Measurements from ENCODE around the gene UBTD1.
A peak's percentile ranks its signal among the peaks of the same experiment; 100 is the strongest.
"Not testable (repeated sequence)": the region's sequence is repeated elsewhere in the genome, so short reads cannot be mapped to it uniquely, and the experiment has no call there.

The UBTD1 gene

DNA sequence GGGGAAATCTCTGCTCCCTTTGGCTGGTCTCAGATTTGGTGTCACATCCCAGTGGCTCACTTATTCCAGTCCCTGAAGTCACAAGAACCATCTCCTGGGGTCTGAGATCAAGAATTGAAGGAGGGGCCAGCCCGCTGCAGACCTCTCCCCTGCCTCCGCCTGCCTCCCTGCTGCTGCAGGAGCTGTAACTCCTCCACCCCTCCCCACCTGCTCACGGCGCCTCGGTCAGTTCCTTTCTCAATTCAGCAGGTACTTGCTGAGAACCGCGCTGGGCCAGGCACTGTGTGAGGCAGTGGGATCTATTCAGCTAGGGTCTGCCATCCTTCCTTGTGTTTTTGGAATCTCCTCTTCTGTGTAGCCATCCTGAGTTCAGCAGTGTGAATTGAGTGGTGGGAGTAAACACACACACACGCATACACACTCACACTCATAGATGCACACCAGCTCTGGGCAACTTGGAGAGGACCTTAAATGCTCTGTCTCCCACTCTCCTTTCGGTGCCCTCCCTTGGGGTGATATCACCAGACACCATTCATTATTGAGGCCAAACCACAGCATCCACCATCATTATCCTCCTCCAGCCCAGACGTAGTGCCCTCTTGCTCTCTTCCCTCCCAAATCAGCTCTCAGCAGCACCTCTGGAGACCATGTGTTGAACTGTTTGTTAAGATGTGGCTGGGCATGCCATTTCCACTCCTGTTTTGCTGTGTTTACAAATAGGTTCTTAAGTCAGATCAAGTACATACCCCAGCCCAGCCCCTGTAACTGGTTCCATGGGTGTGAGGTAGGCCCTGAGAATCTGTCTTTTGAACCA lies 51.8 kb downstream of the UBTD1 start:
- DNase-seq (ENCODE audit: low spot score), result no peak

DNA sequence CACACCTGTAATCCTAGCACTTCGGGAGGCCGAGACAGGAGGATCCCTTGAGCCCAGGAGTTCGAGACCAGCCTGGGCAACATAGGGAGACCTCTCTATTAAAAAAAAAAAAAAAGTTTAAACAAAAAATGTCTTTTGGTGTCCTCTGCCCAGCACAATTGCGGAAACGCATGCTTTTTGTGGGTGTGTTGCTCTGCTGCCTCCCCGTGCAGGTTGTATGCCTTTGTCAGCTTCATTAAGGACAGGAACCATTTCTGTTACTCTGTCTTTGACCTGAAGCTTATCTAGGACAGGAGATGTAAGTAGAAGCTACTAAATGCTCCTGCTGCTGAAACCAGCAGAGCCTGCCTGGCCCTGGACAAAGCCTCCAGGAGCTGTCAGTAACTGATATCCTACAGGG lies 52.5 kb downstream of the UBTD1 start:
- Histone ChIP-seq H3K14ac (ENCODE audit: low read length) (no peak overlapping the region), H3K9me3 (replicated peaks in 1 of 2; ENCODE audit: control insufficient read depth in 2 of 2, insufficient read depth in 1 of 2, low read depth in 1 of 2, low read length in 2 of 2) (no peaks in the 10 kb centered on the region), H2AK5ac (ENCODE audit: low read depth, low read length) (no peak overlapping the region), H3K79me1 (ENCODE audit: low read depth, low read length) (no peaks in the 10 kb centered on the region), H2AFZ (ENCODE audit: low read length) (no peak overlapping the region), H3K4me3 (ENCODE audit: low read length in 2 of 2) (no peak overlapping the region), H3K36me3 (replicated peaks in 1 of 2; ENCODE audit: control insufficient read depth in 2 of 2, insufficient read depth in 2 of 2, low read length in 2 of 2) (no peaks in the 10 kb centered on the region), H4K91ac (ENCODE audit: low read depth, low read length, poor library complexity) (no peak overlapping the region), H2BK120ac (ENCODE audit: low read depth, low read length) (no peak overlapping the region), H3K4me2 (ENCODE audit: insufficient read depth, low read length, poor library complexity, severe bottlenecking) (no peak overlapping the region), H2BK12ac (ENCODE audit: low read length) (no peak overlapping the region), H2BK15ac (ENCODE audit: low read length) (no peak overlapping the region), H3K4me1 (ENCODE audit: control insufficient read depth in 2 of 2, insufficient read depth in 1 of 2, low read depth in 1 of 2, low read length in 2 of 2) (peaks cover 26 to 31% of the 10 kb centered on the region in 2 donors), H3K9ac (ENCODE audit: low read depth, low read length, poor library complexity) (no peak overlapping the region), H4K8ac (ENCODE audit: low read depth, low read length) (no peak overlapping the region), H3K27ac (replicated peaks; ENCODE audit: low read length) (no peak overlapping the region), H3K27me3 (ENCODE audit: control insufficient read depth in 3 of 3, insufficient read depth in 3 of 3, low read depth in 1 of 3, low read length in 3 of 3) (no peaks in the 10 kb centered on the region), H3K23ac (ENCODE audit: low read depth, low read length, poor library complexity) (no peak overlapping the region), H3K18ac (ENCODE audit: low read length) (no peak overlapping the region), H2BK5ac (ENCODE audit: low read length) (no peak overlapping the region), H3K4ac (ENCODE audit: low read length) (no peak overlapping the region)
- DNase-seq (ENCODE audit: low spot score), result no peak
- WGBS, 2 donors (ENCODE audit: extremely low coverage in 2 of 2, insufficient read length in 2 of 2, insufficient replicate concordance in 1 of 2), result no CpG with 5 or more reads among the region's 6 CpGs

More for the DNA sequence above, 51.8 kb downstream of the UBTD1 start:
- H3K4me1 ChIP-seq (ENCODE audit: control insufficient read depth in 2 of 2, insufficient read depth in 1 of 2, low read depth in 1 of 2, low read length in 2 of 2), result peaks cover 26 to 31% of the 10 kb centered on the region in 2 donors
- peak overlapping the region in 1 of 2 donors; percentile 9 for H3K4me3 ChIP-seq (ENCODE audit: low read length in 2 of 2)
- H3K27me3 ChIP-seq (ENCODE audit: control insufficient read depth in 3 of 3, insufficient read depth in 3 of 3, low read depth in 1 of 3, low read length in 3 of 3), result no peaks in the 10 kb centered on the region
- H3K23ac ChIP-seq (ENCODE audit: low read depth, low read length, poor library complexity), result no peak overlapping the region
- no peak overlapping the region for H3K9ac ChIP-seq (ENCODE audit: low read depth, low read length, poor library complexity)
- H2BK120ac ChIP-seq (ENCODE audit: low read depth, low read length), result no peak overlapping the region
- H2BK15ac ChIP-seq (ENCODE audit: low read length), result peak overlapping the region; percentile 77
- no peak overlapping the region for H3K14ac ChIP-seq (ENCODE audit: low read length)
- H4K8ac ChIP-seq (ENCODE audit: low read depth, low read length), result no peak overlapping the region
- WGBS, 2 donors (ENCODE audit: extremely low coverage in 2 of 2, insufficient read length in 2 of 2, insufficient replicate concordance in 1 of 2), result no CpG with 5 or more reads among the region's 10 CpGs
- peak overlapping the region; percentile 88 for H3K18ac ChIP-seq (ENCODE audit: low read length)
- no peaks in the 10 kb centered on the region for H3K79me1 ChIP-seq (ENCODE audit: low read depth, low read length)
- peak overlapping the region; percentile 1 for H2BK12ac ChIP-seq (ENCODE audit: low read length)
- no peaks in the 10 kb centered on the region for H3K36me3 ChIP-seq (replicated peaks in 1 of 2; ENCODE audit: control insufficient read depth in 2 of 2, insufficient read depth in 2 of 2, low read length in 2 of 2)
- H2AFZ ChIP-seq (ENCODE audit: low read length), result peak overlapping the region; percentile 77
- peak overlapping the region; percentile 64 for H3K27ac ChIP-seq (replicated peaks; ENCODE audit: low read length)
- H2AK5ac ChIP-seq (ENCODE audit: low read depth, low read length), result peak overlapping the region; percentile 2
- peak overlapping the region; percentile 90 for H2BK5ac ChIP-seq (ENCODE audit: low read length)
- no peak overlapping the region for H4K91ac ChIP-seq (ENCODE audit: low read depth, low read length, poor library complexity)
- no peak overlapping the region for H3K4me2 ChIP-seq (ENCODE audit: insufficient read depth, low read length, poor library complexity, severe bottlenecking)
- H3K4ac ChIP-seq (ENCODE audit: low read length), result no peak overlapping the region
- no peaks in the 10 kb centered on the region for H3K9me3 ChIP-seq (replicated peaks in 1 of 2; ENCODE audit: control insufficient read depth in 2 of 2, insufficient read depth in 1 of 2, low read depth in 1 of 2, low read length in 2 of 2)

DNA sequence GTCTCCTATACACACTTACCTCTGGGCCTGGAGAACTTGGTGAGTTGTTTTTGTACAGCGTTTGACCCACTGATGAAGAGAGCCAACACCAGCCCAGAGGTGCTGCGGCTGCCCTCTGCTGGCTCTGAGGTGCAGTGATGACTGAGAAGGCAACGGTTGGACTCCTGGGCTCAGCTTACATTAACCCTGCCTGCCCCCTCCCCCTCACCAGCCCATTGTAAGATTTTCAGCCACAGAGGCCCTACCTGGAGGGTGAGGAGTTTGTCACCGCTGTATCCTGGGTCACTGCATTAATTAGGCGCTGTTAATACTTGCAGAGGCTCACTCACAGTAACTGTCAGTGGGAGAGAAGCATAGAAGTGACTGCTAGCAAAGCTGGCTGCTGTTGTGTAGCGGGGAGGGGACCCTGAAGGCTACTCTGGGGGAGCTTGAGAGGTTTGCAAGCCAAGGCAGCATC lies 54.9 kb downstream of the UBTD1 start:
- no peak overlapping the region for H2BK120ac ChIP-seq (ENCODE audit: low read depth, low read length)
- no peak overlapping the region for H2BK12ac ChIP-seq (ENCODE audit: low read length)
- no peak overlapping the region for H2AK5ac ChIP-seq (ENCODE audit: low read depth, low read length)
- no CpG with 5 or more reads among the region's 6 CpGs for WGBS, 2 donors (ENCODE audit: extremely low coverage in 2 of 2, insufficient read length in 2 of 2, insufficient replicate concordance in 1 of 2)
- H3K4me3 ChIP-seq (ENCODE audit: low read length in 2 of 2), result no peak overlapping the region
- H4K91ac ChIP-seq (ENCODE audit: low read depth, low read length, poor library complexity), result no peak overlapping the region
- no peaks in the 10 kb centered on the region for H3K79me1 ChIP-seq (ENCODE audit: low read depth, low read length)
- peak overlapping the region; percentile 21 for H3K27ac ChIP-seq (replicated peaks; ENCODE audit: low read length)
- H3K27me3 ChIP-seq (ENCODE audit: control insufficient read depth in 3 of 3, insufficient read depth in 3 of 3, low read depth in 1 of 3, low read length in 3 of 3), result no peaks in the 10 kb centered on the region
- H3K4me2 ChIP-seq (ENCODE audit: insufficient read depth, low read length, poor library complexity, severe bottlenecking), result no peak overlapping the region
- H4K8ac ChIP-seq (ENCODE audit: low read depth, low read length), result no peak overlapping the region
- no peak overlapping the region for H2AFZ ChIP-seq (ENCODE audit: low read length)
- H3K9me3 ChIP-seq (replicated peaks in 1 of 2; ENCODE audit: control insufficient read depth in 2 of 2, insufficient read depth in 1 of 2, low read depth in 1 of 2, low read length in 2 of 2), result no peaks in the 10 kb centered on the region
- no peak overlapping the region for H3K4ac ChIP-seq (ENCODE audit: low read length)
- H2BK5ac ChIP-seq (ENCODE audit: low read length), result no peak overlapping the region
- peak overlapping the region; percentile 32 for H3K18ac ChIP-seq (ENCODE audit: low read length)
- H3K23ac ChIP-seq (ENCODE audit: low read depth, low read length, poor library complexity), result no peak overlapping the region
- peaks cover 24 to 25% of the 10 kb centered on the region in 2 donors for H3K4me1 ChIP-seq (ENCODE audit: control insufficient read depth in 2 of 2, insufficient read depth in 1 of 2, low read depth in 1 of 2, low read length in 2 of 2)
- no peaks in the 10 kb centered on the region for H3K36me3 ChIP-seq (replicated peaks in 1 of 2; ENCODE audit: control insufficient read depth in 2 of 2, insufficient read depth in 2 of 2, low read length in 2 of 2)
- H3K14ac ChIP-seq (ENCODE audit: low read length), result no peak overlapping the region
- H2BK15ac ChIP-seq (ENCODE audit: low read length), result no peak overlapping the region
- peak; percentile 64 for DNase-seq (ENCODE audit: low spot score)
- H3K9ac ChIP-seq (ENCODE audit: low read depth, low read length, poor library complexity), result no peak overlapping the region

DNA sequence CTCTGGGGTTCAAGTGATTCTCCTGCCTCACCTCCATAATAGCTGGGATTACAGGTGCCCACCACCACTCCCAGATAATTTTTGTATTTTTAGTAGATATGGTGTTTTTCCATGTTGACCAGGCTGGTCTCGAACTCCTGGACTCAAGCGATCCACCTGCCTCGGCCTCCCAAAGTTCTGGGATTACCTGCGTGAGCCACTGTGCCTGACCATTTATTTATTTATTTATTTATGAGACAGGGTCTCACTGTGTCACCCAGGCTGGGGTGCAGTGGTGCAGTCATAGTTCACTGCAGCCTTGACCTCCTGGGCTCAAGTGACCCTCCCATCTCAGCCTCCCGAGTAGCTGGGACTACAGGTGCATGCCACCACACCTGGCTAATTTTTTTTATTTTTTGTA lies 55.6 kb downstream of the UBTD1 start:
- not testable (repeated sequence) for H2BK120ac ChIP-seq (ENCODE audit: low read depth, low read length)

More for the DNA sequence above, 55.6 kb downstream of the UBTD1 start:
- not testable (repeated sequence) for H2BK12ac ChIP-seq (ENCODE audit: low read length); DNase-seq (ENCODE audit: low spot score); H3K23ac ChIP-seq (ENCODE audit: low read depth, low read length, poor library complexity); H2AK5ac ChIP-seq (ENCODE audit: low read depth, low read length); H3K27ac ChIP-seq (replicated peaks; ENCODE audit: low read length); H3K9me3 ChIP-seq (replicated peaks in 1 of 2; ENCODE audit: control insufficient read depth in 2 of 2, insufficient read depth in 1 of 2, low read depth in 1 of 2, low read length in 2 of 2); H4K91ac ChIP-seq (ENCODE audit: low read depth, low read length, poor library complexity); H3K36me3 ChIP-seq (replicated peaks in 1 of 2; ENCODE audit: control insufficient read depth in 2 of 2, insufficient read depth in 2 of 2, low read length in 2 of 2); H3K79me1 ChIP-seq (ENCODE audit: low read depth, low read length); H4K8ac ChIP-seq (ENCODE audit: low read depth, low read length); H2BK5ac ChIP-seq (ENCODE audit: low read length); H2BK15ac ChIP-seq (ENCODE audit: low read length); H3K9ac ChIP-seq (ENCODE audit: low read depth, low read length, poor library complexity); H2AFZ ChIP-seq (ENCODE audit: low read length); H3K4me3 ChIP-seq (ENCODE audit: low read length in 2 of 2); H3K27me3 ChIP-seq (ENCODE audit: control insufficient read depth in 3 of 3, insufficient read depth in 3 of 3, low read depth in 1 of 3, low read length in 3 of 3); H3K14ac ChIP-seq (ENCODE audit: low read length); H3K4ac ChIP-seq (ENCODE audit: low read length); H3K4me2 ChIP-seq (ENCODE audit: insufficient read depth, low read length, poor library complexity, severe bottlenecking); H3K18ac ChIP-seq (ENCODE audit: low read length)
- WGBS, 2 donors (ENCODE audit: extremely low coverage in 2 of 2, insufficient read length in 2 of 2, insufficient replicate concordance in 1 of 2), result no CpG with 5 or more reads among the region's 5 CpGs
- peaks cover 19 to 20% of the 10 kb centered on the region in 2 donors for H3K4me1 ChIP-seq (ENCODE audit: control insufficient read depth in 2 of 2, insufficient read depth in 1 of 2, low read depth in 1 of 2, low read length in 2 of 2)
